ENCODE measurements around the gene KRTAP10-4.

DNA sequence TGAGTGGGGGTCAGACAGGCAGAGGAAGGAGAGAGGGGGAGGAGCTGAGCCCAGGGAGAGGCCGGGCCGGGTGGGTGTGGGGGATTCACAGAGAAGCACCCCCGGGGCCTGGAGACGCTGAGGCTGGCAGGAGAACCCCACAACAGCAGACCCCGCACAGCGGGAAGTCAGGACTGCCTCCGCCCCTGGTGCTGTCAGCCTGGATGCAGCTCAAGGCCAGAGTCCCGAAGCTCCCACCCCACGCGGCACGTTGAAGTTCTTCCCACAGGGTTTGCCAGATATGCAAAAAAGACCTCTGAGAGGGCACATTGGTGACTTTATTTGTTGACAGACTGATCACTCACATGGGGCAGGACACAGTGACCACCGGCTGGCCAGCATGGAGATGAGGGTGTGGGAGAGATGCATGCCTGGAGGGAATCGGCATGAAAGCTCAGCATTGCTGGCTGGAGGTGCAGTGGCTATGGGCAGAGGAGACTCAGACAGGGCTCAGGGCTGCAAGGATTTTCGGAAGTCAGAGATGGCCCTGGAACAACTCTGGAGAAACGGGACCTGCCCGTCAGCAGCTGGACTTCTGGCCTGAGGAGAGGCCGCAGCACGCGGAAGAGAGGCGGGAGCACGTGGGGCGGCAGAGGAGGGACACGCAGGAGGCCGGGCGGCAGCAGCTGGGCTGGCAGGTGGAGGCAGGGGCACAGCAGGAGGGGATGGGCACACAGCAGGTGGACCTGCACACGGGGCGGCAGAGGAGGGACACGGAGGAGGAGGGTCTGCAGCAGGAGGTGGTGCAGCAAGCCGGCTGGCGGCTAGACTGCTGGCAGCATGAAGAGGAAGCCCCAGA, 15.8 kb upstream of the KRTAP10-4 start:
- TF ChIP-seq, protein P1, sequence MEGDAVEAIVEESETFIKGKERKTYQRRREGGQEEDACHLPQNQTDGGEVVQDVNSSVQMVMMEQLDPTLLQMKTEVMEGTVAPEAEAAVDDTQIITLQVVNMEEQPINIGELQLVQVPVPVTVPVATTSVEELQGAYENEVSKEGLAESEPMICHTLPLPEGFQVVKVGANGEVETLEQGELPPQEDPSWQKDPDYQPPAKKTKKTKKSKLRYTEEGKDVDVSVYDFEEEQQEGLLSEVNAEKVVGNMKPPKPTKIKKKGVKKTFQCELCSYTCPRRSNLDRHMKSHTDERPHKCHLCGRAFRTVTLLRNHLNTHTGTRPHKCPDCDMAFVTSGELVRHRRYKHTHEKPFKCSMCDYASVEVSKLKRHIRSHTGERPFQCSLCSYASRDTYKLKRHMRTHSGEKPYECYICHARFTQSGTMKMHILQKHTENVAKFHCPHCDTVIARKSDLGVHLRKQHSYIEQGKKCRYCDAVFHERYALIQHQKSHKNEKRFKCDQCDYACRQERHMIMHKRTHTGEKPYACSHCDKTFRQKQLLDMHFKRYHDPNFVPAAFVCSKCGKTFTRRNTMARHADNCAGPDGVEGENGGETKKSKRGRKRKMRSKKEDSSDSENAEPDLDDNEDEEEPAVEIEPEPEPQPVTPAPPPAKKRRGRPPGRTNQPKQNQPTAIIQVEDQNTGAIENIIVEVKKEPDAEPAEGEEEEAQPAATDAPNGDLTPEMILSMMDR (conservative IDR thresholded peaks at IDR 0.05; ENCODE audit: low read length) = no peak
- no peak for TF ChIP-seq EZH2phosphoT487 (IDR thresholded peaks at IDR 0.05; ENCODE audit: borderline replicate concordance, low read depth, low read length)

Measured in OCI-LY7 (cell line).